ENCODE data around the gene U2AF2.

U2AF2 gene

DNA sequence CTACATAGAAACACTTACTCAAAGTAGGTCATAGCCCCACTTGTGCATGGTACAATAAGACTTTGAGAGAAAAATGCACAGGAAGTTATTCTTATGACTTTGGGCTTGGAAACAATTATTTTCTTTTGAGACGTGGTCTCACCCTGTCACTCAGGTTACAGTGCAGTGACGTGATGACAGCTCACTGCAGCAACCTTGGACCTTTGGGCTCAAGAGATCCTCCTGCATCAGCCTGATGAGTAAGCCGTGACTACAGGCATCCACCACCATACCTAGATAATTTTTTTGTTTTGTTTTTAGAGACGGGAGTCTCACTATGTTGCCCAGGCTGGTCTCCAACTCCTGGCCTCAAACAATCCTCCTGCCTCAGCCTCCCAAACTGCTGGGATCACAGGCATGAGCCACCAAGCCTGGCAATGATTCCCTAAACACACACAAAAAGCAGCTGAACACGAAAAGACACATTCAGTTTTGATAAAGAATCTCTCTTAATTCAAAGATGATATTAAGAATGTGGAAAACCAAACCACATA is 65.4 kb downstream of the U2AF2 start:
- DNase-seq: no peak

DNA sequence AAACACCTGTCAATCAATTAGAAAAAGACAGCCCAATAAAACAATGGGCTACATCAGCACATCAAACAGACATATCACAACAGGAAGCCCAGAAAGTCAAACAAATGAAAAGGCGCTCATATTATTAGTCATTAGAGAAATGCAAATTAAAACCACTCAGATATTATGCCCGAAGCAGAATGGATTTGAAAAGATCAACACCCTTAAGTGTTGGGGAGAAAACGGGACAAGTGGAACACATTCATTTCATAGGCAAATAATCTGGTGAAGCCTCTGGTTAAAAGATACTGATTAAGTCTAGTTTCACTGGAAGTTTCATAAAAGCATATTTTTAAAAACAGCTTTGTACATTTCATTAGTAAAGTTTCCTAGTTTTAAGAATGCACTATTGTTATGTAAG is 66.0 kb downstream of the U2AF2 start:
- no peak for DNase-seq

DNA sequence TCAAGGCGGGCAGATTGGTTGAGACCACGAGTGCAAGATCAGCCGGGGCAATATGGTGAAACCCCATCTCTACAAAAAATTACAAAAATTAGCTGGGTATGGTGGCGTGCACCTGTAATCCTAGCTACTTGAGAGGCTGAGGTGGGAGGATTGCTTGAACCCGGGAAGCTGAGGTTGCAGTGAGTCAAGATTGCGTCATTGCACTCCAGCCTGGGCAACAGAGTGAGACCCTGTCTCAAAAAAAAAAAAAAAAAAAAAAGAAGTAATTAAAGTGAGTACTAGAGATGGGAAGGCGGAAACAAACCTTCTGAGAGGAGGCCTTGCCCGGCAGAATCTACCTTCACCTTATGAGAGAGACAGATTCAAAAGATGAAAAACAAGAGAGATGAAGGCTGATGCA is 68.7 kb downstream of the U2AF2 start:
- DNase-seq: no peak

All from stimulated activated naive CD4-positive, alpha-beta T cell treated with Interleukin-2 at 50 U/mL for 16 hours (primary cell).